CD4-positive, alpha-beta T cell treated with Interleukin-10 for 1 hour (primary cell): ENCODE data around the gene ATP6V0B.

Experiments
- DNase-seq: peaks from one replicate; pipeline ENCODE4 v3.0.0-alpha.2; 2020

The ATP6V0B gene

DNA sequence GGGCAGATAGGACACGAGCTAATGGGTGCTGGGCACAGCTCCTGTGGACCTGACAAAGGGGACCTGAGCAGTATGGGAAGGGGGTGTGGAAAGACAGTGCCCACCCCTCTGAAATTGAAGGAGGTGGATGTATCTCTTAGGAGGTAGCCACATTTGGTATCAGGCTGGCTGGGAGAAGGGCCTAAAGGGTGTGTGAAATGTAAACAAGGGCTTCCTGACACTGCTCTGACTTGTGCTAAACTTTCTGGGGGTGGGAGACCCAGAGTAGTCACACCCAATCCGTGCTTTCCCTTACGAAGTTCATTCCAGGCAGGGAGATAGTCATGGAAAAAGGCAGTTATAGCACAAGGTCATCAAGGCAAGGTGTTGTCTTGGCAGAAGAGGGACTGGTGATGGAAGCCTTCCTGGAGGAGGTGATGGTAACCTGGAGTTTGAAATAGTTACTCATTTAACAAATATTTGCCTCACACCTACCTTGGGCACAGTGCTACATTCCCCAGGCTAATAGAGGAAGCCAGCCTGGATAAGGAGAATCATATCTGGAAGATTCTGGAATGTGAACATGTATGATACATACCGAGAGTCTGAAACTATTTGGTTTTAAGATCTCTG lies 11.3 kb downstream of the ATP6V0B start:
- no peak for DNase-seq

DNA sequence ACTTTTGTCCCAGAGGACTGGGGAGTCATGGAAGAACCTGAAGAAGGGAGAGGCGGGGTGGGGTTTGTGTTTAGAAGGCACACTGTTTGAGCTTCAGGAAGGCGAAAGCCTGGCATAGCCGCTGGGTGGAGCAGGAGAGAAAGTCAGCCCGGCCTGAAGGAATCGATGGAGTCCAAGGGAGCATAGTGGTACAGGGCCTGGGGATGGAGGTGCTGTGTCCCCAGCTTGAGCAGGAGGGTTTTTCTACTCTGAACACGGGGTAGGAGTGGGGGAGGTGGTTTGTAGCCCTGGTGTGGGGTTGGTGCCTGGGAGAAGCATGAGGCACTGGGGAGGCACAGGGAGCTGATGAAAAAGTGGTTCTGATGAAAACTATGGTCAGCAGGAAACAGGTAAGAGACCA lies 12.0 kb downstream of the ATP6V0B start:
- DNase-seq = no peak

DNA sequence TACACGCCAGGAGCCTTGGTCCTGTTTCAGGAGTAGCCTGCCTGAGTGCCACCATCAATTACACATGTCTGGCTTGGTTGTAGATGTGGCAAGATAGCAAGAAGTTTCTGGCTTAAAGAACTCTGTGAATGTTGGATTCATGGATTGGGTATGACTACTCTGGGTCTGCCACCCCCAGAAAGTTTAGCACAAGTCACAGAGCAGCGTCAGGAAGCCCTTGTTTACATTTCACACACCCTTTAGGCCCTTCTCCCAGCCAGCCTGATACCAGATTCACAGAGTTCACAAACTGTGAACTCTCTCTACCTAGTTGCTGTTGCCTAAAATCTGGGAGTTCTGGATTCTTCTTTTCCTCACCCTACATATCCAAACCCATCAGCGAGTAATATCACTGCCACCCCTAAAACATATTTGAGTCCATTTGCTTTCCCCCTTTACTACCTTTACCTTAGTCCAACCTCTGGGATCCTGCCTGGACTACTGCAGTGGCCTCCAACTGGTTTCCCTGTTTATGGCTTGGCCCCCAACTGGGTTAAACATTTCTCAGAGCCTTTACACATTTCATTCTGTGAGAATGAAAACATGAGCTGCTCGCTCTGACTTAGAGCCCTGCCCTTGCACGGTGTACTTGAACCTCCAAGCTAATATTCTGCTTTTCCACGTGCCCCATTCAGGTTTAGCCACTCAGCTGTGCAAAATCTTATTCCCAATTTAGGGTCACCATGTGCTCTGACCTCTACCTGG lies 12.6 kb downstream of the ATP6V0B start:
- DNase-seq = no peak

DNA sequence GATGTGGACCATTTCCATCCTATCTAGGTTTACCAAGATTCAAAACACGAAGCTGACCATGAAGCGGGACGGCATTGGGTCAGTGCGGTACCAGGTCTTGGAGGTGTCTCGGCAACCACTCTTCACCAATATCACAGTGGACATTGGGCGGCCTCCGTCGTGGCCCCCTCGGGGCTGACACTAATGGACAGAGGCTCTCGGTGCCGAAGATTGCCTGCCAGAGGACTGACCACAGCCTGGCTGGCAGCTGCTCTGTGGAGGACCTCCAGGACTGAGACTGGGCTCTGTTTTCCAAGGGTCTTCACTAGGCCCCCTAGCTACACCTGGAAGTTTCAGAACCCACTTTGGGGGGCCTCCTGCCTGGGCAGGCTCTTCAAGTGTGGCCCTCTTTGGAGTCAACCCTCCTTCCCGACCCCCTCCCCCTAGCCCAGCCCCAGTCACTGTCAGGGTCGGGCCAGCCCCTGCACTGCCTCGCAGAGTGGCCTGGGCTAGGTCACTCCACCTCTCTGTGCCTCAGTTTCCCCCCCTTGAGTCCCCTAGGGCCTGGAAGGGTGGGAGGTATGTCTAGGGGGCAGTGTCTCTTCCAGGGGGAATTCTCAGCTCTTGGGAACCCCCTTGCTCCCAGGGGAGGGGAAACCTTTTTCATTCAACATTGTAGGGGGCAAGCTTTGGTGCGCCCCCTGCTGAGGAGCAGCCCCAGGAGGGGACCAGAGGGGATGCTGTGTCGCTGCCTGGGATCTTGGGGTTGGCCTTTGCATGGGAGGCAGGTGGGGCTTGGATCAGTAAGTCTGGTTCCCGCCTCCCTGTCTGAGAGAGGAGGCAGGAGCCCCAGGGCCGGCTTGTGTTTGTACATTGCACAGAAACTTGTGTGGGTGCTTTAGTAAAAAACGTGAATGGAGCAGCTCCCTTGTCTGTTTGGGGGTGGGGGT lies 15.8 kb downstream of the ATP6V0B start:
- DNase-seq = no peak

DNA sequence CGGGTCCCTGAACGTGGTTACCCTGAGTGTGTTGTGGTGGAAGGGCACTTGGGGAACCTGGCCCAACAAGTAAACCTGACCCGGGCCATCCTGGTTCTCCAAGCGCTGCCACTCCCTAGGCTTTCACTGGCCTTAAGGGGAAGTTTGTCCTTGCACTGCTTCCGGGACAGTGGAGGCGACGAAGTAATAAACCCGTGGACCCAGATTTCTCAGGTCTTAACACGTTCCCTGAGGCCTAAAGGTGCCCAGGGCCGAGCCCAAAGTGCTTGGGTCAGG lies 16.4 kb downstream of the ATP6V0B start:
- DNase-seq = no peak

DNA sequence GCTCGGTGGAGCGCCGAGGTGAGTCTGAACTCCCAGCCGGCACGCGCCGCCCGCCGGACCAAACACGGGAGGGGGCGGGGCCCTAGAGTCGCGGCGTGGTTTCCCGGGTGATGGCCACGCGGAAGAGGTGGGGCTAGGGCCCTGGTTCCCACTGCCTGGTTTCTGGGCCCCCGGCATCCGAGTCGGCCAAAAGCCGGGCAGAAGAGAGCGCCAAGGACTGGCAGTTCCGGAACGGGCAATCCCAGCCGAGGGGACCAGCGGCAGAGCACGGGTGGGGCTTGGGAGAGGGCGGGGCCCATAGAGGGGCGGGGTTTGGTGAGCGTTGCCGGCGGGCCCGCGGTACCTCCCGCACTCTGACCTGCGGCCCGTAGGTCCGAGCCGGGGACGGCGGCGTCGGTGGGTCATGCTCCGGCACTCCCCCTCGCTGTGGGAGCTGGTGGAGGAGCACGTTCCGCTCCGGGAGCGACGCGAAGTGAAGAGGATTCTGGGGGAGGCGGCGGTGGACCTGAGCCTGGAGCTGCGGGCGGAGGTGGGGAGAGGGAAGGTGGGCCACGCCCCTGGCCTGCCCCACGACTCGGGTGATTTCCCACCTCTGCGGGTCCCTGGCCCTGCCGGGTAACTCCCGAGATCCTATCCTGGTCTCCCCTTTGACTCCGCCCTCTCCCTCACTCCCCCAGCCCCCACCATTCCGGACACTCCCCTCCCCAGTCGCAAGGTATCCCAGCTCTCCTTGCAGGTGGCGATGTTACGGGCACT lies 16.9 kb downstream of the ATP6V0B start, which contains the start of gene CCDC24:
TSS of gene CCDC24 (plus strand) at position 124 of the 756 bp plus-strand sequence. CDS start at position 404, 280 bp downstream.
- DNase-seq = peak; percentile 81

DNA sequence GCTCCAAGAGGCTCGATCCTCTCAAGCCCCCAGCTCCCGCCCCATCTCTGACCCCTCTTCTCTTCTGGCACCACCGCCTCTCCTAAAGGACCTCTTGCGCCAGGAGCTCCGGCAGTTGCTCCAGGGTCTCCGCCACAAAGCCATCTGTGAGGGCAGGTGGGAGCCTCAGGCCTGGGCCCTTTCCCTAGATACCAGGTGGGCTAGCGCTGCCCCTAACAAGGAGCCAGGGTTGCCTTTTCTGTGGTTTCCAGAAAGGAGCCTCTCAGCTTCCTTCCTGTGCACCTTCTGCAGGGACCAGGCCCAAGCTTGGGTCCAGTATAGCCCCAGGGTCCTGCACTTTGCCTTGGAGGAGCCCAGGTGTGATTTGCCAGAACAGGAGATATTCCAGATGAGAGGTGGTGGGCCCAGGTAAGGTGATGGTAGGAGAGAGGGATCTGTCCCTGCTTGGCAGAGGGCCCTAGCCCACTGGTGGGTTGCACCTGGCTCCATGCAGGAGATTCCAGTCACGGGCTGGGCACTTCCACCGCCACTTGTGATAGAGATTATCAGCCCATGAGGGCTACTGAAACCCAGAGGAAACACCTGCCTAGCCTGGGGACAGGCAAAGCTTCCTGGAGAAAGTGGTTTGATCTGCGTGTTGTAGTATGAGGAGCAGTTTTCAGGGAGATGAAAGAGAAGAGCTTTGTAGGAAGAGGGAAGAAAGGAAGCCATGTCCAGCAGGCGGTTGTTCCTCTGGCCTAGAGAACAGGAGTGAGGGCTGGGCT lies 17.7 kb downstream of the ATP6V0B start:
- no peak for DNase-seq

DNA sequence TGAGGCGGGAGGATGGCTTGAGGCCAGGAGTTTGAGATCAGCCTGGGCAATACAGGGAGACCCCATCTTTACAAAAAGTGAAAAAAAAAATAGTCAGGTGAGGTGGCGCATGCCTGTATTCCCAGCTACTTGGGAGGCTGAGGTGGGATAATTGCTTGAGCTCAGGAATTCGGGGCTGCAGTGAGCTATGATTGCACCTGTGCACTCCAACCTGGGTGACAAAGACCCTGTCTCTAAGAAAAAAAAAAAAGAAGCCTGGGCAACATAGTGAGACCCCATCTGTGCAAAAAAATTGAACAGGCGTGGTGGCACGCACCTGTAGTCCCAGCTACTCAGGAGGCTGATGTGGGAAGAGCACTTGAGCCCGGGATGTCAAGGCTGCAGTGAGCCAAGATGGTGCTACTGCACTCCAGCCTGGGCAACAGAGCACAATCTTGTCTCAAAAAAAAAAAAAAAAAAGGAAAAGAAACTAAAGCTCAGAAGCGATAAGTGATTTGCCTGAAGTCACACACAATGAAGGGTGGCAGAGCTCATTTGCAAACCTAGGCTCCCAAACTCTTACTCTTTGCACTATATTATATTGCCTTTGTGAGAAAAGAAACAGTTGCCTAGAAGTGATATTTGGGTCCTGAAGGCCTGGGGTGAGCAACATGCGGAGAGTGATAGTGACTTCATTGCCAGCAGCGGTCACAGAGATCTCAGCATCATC lies 18.6 kb downstream of the ATP6V0B start:
- DNase-seq = no peak

DNA sequence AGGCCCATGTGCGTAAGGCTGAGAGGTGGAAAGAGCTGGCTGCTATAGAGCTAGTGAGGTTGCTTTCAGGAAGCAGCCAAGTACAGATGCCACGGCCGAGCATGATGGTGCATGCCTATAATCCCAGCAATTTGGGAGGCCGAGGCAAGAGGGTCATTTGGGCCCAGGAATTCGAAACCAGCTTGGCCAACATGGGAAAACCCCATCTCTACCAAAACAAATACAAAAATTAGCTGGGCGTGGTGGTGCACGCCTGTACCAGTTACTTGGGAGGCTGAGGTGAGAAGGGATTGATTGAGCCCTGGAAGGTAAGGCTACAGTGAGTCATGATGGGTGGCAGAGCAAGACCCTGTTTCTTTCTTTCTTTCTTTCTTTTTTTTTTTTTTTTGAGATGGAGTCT lies 19.3 kb downstream of the ATP6V0B start:
- DNase-seq = no peak

DNA sequence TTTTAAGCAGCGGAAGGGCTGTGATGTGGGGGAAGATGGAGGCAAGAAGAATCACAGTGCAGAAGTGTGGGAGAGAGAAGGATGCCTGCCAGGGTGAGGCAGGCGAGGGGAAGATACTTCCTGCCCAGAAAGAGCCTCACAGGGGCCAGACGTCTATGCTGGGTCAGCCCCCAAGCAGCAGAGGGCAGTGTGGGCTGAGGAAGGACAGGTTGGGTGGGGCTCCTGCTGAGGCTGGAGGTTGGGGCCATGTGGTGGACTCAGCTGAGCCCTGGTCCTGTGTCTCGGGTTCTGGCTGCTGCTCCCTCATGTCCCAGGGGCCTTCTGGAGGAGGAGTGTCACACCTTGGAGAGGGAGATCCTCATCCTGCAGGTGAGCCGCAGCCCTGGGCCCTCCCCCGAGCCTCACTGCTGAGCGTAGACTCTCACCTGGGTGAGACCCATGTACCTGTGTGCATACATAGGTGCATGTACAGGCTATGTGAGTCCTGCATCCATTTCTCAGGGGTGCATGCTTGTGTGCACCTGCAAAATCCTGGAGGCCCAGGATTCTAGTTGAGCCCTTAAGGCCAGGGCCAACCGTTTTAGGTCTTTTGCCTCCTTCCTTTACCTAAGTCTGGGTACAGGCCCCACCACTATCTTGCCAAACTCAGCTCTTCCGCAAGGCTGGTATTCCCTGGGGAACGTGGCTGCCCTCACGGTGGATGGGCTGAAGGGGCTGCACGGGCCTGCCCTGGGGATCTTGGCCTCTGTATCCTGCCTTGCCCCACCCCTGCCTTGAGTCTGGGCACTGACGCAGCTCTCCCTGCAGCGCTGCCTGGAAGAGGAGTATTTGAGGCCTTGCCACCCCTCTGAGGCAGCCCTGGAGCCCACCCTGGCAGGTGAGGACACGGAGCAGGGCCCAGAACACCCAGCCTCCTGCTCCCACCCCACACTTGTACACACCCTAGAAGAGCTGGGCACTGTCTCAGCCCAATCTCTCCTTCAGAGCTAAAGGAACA lies 20.3 kb downstream of the ATP6V0B start:
- no peak for DNase-seq

DNA sequence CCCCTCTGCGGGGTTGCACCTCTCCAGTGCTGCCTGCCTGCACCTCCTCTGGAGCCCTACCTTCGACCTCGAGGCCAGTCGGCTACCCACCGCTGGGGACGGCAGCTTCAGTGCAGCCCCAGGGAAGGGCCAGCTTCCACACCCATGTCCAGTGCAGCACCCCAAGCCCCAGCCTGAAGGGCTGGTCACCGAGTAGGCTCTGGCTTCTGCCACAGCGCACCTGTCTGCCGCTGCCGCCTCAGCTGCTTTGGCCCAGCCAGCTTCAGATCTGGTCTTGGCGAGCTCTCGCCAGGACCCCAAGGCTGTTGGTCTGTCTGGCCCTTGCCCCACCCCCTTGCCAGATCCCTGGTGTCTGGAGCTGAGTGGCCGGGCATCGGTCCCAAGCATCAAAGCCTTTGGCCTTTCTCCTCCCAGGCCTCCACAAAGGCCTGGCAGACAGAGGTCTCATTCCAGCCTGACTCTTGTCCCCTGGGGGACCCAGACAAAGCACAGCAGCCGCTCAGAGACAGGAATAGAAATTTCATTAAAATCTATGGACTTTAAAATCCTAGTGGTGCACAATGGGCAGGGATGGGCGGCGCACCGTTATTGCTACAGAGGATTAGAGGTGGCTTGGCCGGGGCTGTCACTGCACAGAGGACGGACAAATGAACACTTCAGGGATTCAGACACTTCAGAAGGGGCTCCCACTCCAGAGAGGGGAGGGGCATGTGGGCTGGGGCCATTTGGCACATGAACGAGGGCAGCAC lies 21.4 kb downstream of the ATP6V0B start:
- no peak for DNase-seq

DNA sequence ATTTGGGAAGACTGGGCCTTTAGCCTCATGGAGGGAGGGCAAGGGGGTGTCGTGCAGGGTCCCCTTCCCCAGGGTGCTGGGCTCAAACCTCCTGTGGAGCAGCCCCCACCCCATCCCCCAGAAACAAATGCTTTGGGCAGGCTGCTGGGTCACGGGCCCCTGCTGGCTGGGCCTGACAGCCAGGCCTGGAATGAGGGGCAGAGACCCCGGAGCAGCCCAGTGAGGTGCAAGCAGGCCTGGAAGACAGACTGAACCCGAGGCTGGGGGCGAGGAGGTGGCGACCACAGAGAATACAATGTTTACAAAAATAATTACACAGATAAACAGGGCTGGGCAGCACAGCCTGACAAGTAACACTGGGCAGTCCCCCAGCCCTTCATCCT lies 22.0 kb downstream of the ATP6V0B start:
- DNase-seq = no peak

DNA sequence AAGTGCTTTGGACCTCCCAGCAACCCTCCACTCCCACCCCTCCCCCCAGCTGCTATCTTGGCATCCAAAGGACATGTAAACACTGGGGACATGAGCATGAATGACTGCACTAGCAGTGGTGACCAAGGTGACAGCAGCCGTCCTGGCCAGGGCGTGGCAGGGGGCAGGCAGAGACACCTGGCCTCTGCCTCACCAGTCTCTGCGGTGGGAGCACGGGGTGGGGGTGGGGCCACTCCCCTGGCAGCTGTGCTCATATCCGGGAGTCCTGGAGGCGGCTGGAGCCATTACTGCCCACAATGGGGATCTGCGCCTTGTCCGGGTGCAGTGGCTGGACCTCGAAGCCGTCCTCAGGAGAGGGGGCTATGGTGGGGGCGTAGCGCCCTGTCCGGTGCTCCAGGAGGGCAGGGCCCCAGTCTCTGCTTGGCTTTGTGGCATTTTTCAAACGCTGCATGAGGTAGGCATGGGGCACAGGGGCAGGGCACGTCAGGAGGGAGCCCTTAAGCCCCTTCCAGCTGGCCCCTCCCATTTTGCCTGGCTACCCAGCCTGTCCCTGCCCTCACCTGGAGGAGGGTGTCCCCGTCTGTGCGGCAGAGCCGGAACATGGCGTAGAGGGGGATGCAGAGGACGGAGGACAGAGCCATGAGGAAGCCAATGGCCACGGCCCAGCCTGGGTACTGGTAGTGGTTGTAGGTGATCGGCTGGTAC lies 22.7 kb downstream of the ATP6V0B start:
- DNase-seq = no peak

DNA sequence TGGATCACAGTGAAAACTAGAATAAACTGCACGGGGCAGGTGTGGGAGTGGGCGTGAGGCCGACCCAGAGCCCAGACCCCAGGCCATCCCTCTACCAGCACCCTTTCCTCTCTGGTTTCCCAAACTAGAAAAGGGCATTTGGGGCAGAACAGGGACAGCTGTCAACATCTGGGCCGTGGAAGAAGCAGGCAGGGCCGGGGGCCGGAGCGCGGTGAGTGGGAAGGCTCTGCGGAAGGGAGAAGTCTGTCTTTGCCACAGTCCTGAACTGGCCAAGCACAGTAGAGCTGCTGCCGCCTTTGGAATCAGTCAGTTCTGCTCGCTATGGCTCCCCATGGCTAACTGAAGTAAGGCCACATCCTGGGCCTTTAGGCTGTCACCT lies 23.2 kb downstream of the ATP6V0B start:
- DNase-seq = no peak

DNA sequence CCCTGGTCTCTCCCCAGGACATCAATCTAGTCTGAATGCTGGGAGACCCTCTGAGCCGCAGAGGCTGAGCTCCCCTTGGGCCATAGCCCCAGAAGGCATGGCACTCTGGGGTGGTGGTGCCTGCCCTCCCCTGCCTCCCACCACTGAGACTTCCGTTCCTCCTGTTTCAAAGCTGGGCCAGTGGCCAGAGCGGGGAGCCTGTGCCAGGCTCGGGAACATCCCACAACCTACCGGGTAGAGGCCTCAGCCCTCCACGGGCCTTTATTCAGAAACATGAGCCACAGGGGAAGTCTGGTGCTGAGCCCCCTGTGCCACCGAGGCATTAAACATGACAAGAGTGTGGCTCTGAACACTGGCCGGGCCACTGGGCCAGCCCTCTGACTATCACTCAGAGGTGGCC lies 24.7 kb downstream of the ATP6V0B start:
- DNase-seq = no peak

DNA sequence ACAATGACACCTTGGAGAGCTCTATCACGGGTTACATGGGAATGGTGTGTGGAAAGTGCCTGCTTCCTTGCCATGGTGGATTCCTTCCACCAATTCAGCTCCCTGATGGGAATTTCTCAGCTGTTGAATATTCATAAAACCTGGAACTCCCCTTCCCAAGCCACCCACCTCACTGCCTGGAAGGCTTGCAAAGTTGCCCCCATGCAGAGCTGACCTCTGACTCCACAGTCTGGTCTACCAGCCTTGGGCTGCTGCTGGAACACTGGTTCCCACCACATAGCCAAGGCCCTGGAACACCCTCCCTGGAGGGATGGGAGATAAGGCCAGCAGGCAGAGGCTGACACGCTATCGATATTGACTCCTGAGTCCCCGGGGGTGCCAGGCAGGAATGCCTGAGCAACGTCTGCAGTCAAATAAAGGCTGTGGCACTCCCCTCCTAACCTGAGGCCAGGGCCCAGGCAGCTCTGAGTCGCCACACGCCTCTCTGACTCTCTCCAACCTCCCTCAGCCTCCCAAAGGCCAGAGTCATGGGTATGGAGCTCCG lies 25.4 kb downstream of the ATP6V0B start:
- DNase-seq = no peak

DNA sequence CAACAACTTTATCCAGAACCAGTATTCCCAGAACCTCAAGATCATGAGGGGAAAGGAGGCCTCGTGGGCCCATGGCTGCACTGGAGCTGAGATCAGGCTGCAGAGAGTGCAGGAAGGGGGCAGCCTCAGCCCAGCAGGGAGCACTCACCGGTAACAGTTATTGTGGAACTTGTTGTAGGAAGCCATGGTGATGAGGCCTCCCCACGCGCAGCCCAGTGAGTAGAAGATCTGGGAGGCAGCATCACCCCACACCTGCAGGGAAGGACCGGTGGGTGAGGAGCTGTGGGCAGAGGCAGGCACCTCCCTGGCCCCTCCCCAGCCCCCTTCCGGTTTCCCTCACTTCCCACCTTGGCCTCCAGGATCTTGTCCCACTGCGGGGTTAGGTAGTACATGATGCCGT lies 27.4 kb downstream of the ATP6V0B start:
- DNase-seq = no peak

DNA sequence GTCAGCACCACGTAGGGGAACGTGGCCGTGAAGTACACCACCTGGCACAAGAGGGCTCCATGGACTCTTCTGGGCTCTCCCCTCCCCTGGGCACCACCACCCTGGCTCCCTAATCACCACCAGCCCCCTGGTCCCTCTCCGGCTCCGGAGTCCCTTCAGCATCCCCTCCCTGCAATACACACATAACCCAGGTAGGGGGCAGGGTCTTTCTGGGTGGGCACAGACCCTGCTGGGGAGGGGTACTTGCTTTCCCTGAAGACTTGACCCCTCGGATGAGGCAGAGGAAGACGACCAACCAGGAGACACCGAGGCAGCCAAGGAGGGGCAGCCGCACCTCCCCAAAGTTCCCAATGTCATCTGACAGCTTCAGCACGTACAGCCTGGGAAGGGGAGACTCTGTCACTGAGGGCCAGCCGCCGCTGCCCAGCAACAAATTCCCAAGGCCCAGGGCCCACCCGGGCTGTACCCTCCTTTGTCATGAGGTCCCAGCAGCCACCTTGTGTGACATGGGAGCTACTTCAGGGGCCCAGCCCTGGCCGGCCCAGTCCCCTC lies 27.9 kb downstream of the ATP6V0B start:
- no peak for DNase-seq
